HEK293T (cell line): ENCODE results near the gene HMSD.

ENCODE experiments used
- CTCF ChIA-PET: fragments of 350-600 bp; formaldehyde crosslinking; extraction: SDS; loops from one replicate; lab custom pipeline; 2021; ENCODE audit warnings: antibody characterized with exemption, inconsistent platforms; lab: Yijun Ruan, JAX
- POLR2A ChIA-PET: fragments of 350-600 bp; formaldehyde crosslinking; extraction: SDS; loops from one replicate; lab custom pipeline; 2020; ENCODE audit warnings: antibody characterized with exemption, inconsistent platforms; lab: Yijun Ruan, JAX
- DNase-seq: peaks from one replicate; pipeline ENCODE4 v3.0.0; 2012; ENCODE audit warnings: mixed read lengths; ENCODE audit errors: extremely low spot score
- ARNT ChIP-seq: fragments of 450-650 bp; IDR thresholded peaks from 2 replicates; pipeline ENCODE4 v1.6.1; 2017; ENCODE audit warnings: mild to moderate bottlenecking
- BHLHE40 ChIP-seq: fragments of 450-650 bp; IDR thresholded peaks from 2 replicates; pipeline ENCODE4 v1.6.1; 2016; ENCODE audit warnings: mild to moderate bottlenecking, moderate library complexity, borderline replicate concordance
- CTBP1 ChIP-seq: fragments of 450-650 bp; IDR thresholded peaks from 2 replicates; pipeline ENCODE4 v1.6.1; 2016; ENCODE audit warnings: borderline replicate concordance
- ELF4 ChIP-seq: fragments of 450-650 bp; IDR thresholded peaks from 2 replicates; pipeline ENCODE4 v1.6.1; 2017; ENCODE audit warnings: antibody characterized with exemption
- FOXA1 ChIP-seq: fragments of 450-650 bp; IDR thresholded peaks from 2 replicates; pipeline ENCODE4 v1.6.1; 2016; ENCODE audit warnings: mild to moderate bottlenecking
- FOXK2 ChIP-seq: fragments of 450-650 bp; IDR thresholded peaks from 2 replicates; pipeline ENCODE4 v1.6.1; 2016; ENCODE audit warnings: mild to moderate bottlenecking
- FOXM1 ChIP-seq: fragments of 450-650 bp; IDR thresholded peaks from 2 replicates; pipeline ENCODE4 v1.6.1; 2017; ENCODE audit warnings: mild to moderate bottlenecking, borderline replicate concordance
- HDGF ChIP-seq: fragments of 450-650 bp; IDR thresholded peaks from 2 replicates; pipeline ENCODE4 v1.6.1; 2017; ENCODE audit warnings: antibody characterized with exemption, borderline replicate concordance
- L3MBTL2 ChIP-seq: fragments of 450-650 bp; conservative IDR thresholded peaks from 2 replicates; pipeline ENCODE4 v1.6.1; 2016; ENCODE audit warnings: mild to moderate bottlenecking
- LEF1 ChIP-seq: fragments of 450-650 bp; IDR thresholded peaks from 2 replicates; pipeline ENCODE4 v1.6.1; 2017; ENCODE audit warnings: mild to moderate bottlenecking, borderline replicate concordance
- NFRKB ChIP-seq: fragments of 450-650 bp; IDR thresholded peaks from 2 replicates; pipeline ENCODE4 v1.6.1; 2016; ENCODE audit warnings: mild to moderate bottlenecking, moderate library complexity
- SP1 ChIP-seq: fragments of 450-650 bp; IDR thresholded peaks from 2 replicates; pipeline ENCODE4 v1.6.1; 2017
- SUZ12 ChIP-seq: fragments of 450-650 bp; IDR thresholded peaks from 2 replicates; pipeline ENCODE4 v1.6.1; 2016; ENCODE audit warnings: mild to moderate bottlenecking
- TARDBP ChIP-seq: fragments of 450-650 bp; IDR thresholded peaks from 2 replicates; pipeline ENCODE4 v1.6.1; 2016
- ZNF384 ChIP-seq: fragments of 450-650 bp; IDR thresholded peaks from 2 replicates; pipeline ENCODE4 v1.6.1; 2016
- TF ChIP-seq, protein P1 (sequence below): fragments of 450-650 bp; IDR thresholded peaks from 2 replicates; pipeline ENCODE4 v1.6.1; 2016

The HMSD gene

DNA sequence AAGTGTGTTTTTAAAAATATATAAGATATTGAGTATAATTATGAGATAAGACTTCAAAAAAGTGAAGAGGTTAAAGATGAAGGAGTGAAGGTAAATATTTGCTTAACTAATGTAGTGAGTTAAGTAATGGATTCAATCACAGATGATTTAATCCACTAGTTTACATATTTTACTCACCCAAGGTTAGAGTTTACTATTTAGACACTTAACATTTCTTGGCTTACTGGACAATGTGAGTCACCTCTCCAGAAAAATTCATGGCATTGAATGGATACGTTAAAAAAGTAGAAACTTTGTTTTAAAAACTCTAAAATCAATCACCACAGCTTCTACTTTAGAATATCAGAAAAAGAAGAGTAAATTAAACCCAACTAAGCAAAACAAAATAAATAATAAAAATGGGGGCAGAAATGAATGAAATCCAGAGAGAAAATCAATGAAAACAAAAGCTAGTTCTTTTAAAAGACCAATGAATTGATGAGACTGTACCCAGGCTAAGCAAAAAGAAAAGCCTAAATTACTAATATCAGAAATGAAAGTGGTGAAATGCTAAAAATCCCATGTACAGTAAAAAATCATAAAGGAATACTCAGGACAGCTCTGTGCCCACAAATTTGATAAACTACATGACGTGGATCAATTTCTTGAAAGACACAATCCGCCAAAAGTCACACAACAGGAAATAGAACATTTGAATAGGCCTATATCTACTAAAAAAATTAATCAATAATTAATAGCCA lies 1.9 kb upstream of the HMSD start:
- ChIA-PET CTCF (no interaction called here), POLR2A (no interaction called here)
- TF ChIP-seq SUZ12 (no peak), LEF1 (no peak), ELF4 (no peak), FOXA1 (no peak), FOXK2 (no peak), TARDBP (no peak)
- TF ChIP-seq, protein P1, sequence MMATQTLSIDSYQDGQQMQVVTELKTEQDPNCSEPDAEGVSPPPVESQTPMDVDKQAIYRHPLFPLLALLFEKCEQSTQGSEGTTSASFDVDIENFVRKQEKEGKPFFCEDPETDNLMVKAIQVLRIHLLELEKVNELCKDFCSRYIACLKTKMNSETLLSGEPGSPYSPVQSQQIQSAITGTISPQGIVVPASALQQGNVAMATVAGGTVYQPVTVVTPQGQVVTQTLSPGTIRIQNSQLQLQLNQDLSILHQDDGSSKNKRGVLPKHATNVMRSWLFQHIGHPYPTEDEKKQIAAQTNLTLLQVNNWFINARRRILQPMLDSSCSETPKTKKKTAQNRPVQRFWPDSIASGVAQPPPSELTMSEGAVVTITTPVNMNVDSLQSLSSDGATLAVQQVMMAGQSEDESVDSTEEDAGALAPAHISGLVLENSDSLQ, result no peak
- no peak for DNase-seq

DNA sequence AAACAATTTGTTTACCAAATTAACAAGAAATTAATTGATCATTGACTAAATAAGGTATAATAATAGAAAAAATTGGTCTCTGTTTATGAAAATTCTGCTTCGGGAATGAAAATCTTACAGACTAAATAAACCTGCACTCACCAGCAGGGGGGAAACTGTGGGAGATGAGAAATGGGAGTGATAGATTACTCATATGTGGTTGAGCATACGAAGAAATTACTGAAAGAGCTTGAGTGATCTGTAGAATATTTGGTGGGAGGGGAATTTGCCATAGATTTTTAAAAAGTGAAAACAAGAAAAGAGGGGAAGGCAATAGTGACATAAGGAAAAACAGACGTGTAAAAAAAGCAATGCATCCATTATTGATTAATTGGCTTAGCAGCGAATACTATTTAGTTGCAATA lies 2.2 kb downstream of the HMSD start:
- ChIA-PET CTCF (no interaction called here), POLR2A (no interaction called here)
- DNase-seq, result no peak

DNA sequence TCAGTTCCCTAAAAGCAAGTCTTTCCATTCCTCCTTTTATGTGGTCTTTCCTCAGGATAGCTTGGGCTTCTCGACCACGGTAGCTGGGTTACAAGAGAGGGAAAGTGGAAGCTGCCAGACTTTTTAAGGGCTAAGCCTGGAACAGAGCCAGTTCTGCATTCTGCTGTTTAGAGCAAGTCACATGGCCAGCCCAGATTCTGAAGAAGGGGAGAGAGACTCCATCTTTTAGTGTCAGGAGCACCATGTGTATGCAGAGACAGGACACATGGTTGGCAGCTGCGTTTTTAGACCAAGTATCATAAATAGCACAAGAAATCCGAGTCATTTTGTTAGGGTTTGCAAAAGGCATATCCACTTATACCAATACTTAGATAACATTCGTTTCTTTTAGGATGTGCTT lies 4.7 kb downstream of the HMSD start:
- CTCF ChIA-PET, result interaction anchor here (1.4 kb wide), 1 partner anchor 10 kb away, joined by 4 read pairs; no protein-coding TSS in a partner anchor

More for the DNA sequence above, 2.2 kb downstream of the HMSD start:
- TF ChIP-seq BHLHE40, result no peak
- no peak for TF ChIP-seq SP1
- no peak for TF ChIP-seq ZNF384
- no peak for TF ChIP-seq L3MBTL2
- TF ChIP-seq ARNT, result no peak

DNA sequence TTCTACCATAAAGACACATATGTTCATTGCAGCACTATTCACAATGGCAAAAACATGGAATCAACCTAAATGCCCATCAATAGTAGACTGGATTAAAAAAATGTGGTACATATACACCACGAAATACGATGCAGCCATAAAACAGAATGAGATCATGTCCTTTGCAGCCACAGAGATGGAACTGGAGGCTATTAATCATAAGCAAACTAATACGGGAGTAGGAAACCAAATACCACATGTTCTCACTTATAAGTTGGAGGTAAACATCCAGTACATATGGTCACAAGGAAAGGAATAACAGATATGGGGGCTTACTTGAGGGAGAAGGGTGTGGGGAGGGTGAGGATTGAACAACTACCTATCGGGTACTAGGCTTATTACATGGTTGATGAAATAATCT lies 7.7 kb downstream of the HMSD start:
- TF ChIP-seq HDGF, result no peak
- no peak for TF ChIP-seq TARDBP
- TF ChIP-seq LEF1, result no peak
- TF ChIP-seq FOXM1, result no peak
- TF ChIP-seq ARNT, result no peak
- no peak for TF ChIP-seq ZNF384
- POLR2A ChIA-PET, result no interaction called here

More for the DNA sequence above, 4.7 kb downstream of the HMSD start:
- POLR2A ChIA-PET, result no interaction called here
- no peak for DNase-seq
- TF ChIP-seq SP1 (no peak), FOXA1 (no peak), LEF1 (no peak), ZNF384 (no peak), SUZ12 (no peak), HDGF (no peak), NFRKB (no peak), L3MBTL2 (no peak)
- TF ChIP-seq, protein P1, result no peak

DNA sequence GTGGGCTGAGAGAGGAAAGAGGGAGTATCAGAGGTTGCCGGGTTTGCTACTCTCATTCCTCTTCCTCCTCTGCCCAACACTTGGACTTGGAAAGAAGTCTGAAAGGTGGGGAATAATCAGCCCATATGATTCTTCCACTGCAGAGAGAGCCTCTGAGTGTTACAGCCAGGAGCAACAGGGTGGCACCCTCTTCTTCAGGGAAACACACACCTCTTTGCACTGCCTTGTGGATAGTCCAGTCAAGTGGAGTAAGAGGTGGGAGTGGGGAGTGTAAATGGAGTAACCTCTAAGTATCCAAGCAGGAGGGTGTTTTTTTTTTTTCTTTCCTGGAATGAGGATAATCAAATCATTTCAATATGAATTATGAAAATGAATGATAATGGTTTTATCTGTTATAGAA lies 11.8 kb downstream of the HMSD start:
- no peak for TF ChIP-seq TARDBP
- ChIA-PET POLR2A (interaction anchor here (1.8 kb wide), 1 partner anchor 9 kb away, joined by 5 read pairs; no protein-coding TSS in a partner anchor), CTCF (interaction anchor here (0.6 kb wide), 1 partner anchor 133 kb away, joined by 3 read pairs; no protein-coding TSS in a partner anchor)
- no peak for DNase-seq

More for the DNA sequence above, 7.7 kb downstream of the HMSD start:
- DNase-seq, result no peak
- CTCF ChIA-PET, result no interaction called here

DNA sequence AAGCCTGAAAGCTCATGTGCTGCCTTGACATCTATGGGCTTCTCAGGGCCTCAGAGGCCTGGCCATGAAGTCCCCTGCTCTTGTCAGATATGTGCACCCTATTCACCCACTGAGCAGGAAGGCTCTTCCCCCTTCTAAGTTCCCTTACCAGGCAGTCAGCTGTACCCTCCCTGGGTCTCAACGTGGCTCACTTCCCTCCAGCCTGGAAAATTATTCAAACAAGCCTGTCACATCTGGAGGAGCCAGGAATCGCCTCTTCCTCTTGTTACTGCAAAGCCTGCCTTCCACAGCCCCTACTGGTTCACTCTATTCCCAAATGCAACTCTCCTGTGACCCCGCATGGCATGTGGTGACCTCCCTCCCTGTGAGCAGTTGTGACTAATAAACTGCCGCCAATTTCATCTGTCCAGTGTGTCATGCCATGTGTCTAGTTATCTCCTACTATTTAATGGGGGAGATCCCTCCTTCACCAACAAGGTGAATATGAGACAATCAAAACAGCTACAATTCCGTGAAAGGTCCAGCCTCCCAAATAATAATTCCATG lies 12.4 kb downstream of the HMSD start:
- TF ChIP-seq ELF4, result no peak
- TF ChIP-seq FOXM1, result no peak
- TF ChIP-seq CTBP1, result no peak
- TF ChIP-seq NFRKB, result no peak
- TF ChIP-seq FOXA1, result no peak
- TF ChIP-seq BHLHE40, result no peak
- no peak for TF ChIP-seq ARNT
- CTCF ChIA-PET, result no interaction called here
- POLR2A ChIA-PET, result no interaction called here
- DNase-seq, result no peak

DNA sequence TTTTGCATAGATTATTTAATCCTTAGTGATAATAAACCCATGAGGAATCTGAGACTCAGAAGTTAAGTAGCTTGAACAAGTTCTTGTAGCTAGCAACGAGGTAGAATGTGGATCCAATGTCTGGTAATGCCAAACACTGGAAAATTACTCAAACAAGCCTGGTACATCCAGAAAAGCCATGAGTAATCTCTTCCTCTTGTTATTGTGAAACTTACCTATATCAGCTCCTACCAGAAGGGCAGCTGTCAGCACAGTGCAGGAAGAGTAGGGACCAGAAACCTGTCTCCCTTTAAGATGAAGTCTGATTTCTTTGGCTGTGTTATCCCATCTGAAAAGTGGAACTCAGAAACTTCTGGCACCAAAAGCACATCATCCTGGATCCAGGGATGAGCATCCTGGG lies 13.0 kb downstream of the HMSD start:
- POLR2A ChIA-PET, result no interaction called here
- TF ChIP-seq CTBP1 (no peak), ZNF384 (no peak), SP1 (no peak), ELF4 (no peak), LEF1 (no peak), ARNT (no peak), FOXK2 (no peak), NFRKB (no peak), L3MBTL2 (no peak), SUZ12 (no peak), FOXM1 (no peak), FOXA1 (no peak), TARDBP (no peak), BHLHE40 (no peak), HDGF (no peak)
- TF ChIP-seq, protein P1, result no peak
- no peak for DNase-seq
- CTCF ChIA-PET, result no interaction called here
